ENCODE data around the gene OR52B4.

The OR52B4 gene

DNA sequence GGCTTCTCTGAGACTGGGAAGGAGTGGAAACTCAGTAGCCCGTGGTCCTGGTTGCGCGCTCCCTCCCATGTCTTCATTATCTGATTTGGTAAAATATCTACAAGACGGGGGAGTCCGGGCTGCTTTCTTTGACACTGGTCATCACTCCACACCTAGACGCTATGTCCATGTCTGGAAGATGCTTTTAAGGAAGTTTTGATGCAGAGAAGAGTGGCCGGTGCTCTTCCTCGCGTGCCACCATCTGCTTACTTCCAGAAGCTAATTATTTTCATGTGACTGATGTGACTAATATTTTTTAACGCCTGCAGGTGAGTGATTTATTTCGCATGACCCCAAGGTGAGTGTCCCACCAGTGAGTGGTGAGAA is 25.7 kb upstream of the OR52B4 start:
- Histone ChIP-seq H3K27me3 (ENCODE audit: insufficient read depth, low read length, poor library complexity, severe bottlenecking) (no peaks in the 10 kb centered on the region), H4K20me1 (ENCODE audit: insufficient read depth, low read length, poor library complexity, severe bottlenecking) (peaks cover 2% of the 10 kb centered on the region), H2AFZ (ENCODE audit: low read length) (peak overlapping the region; percentile 98), H3K9me3 (ENCODE audit: insufficient read depth, low read depth, low read length) (no peaks in the 10 kb centered on the region), H3K79me2 (ENCODE audit: insufficient read depth, low read length) (peaks cover 11% of the 10 kb centered on the region), H3K9ac (ENCODE audit: low read depth, low read length, poor library complexity, severe bottlenecking) (no peak overlapping the region), H3K4me1 (ENCODE audit: insufficient read depth, low read length, poor library complexity, severe bottlenecking) (peaks cover 12% of the 10 kb centered on the region), H3K9me2 (replicated peaks; ENCODE audit: low read depth, low read length) (no peaks in the 10 kb centered on the region), H3K4me2 (ENCODE audit: low read depth, low read length, poor library complexity, severe bottlenecking) (peak overlapping the region; percentile 84), H3K36me3 (ENCODE audit: insufficient read depth, low read length) (peaks cover 5% of the 10 kb centered on the region; the same call in 1 of the 2 replicates), H3F3A (ENCODE audit: low read depth) (no peaks in the 10 kb centered on the region), H3K4me3 (ENCODE audit: low read length, poor library complexity, severe bottlenecking) (peak overlapping the region; percentile 82)
- no peak for TF ChIP-seq EZH2phosphoT487 (IDR thresholded peaks at IDR 0.05; ENCODE audit: borderline replicate concordance)
- TF ChIP-seq, protein P1, sequence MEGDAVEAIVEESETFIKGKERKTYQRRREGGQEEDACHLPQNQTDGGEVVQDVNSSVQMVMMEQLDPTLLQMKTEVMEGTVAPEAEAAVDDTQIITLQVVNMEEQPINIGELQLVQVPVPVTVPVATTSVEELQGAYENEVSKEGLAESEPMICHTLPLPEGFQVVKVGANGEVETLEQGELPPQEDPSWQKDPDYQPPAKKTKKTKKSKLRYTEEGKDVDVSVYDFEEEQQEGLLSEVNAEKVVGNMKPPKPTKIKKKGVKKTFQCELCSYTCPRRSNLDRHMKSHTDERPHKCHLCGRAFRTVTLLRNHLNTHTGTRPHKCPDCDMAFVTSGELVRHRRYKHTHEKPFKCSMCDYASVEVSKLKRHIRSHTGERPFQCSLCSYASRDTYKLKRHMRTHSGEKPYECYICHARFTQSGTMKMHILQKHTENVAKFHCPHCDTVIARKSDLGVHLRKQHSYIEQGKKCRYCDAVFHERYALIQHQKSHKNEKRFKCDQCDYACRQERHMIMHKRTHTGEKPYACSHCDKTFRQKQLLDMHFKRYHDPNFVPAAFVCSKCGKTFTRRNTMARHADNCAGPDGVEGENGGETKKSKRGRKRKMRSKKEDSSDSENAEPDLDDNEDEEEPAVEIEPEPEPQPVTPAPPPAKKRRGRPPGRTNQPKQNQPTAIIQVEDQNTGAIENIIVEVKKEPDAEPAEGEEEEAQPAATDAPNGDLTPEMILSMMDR (conservative IDR thresholded peaks at IDR 0.05; ENCODE audit: low read length) = no peak

- Histone ChIP-seq H3K9me2 (replicated peaks; ENCODE audit: low read depth, low read length) (no peaks in the 10 kb centered on the region), H4K20me1 (ENCODE audit: insufficient read depth, low read length, poor library complexity, severe bottlenecking) (peaks cover 2% of the 10 kb centered on the region), H3K79me2 (ENCODE audit: insufficient read depth, low read length) (peaks cover 11% of the 10 kb centered on the region), H2AFZ (ENCODE audit: low read length) (peak within 1 kb of the TSS; percentile 98), H3F3A (ENCODE audit: low read depth) (no peaks in the 10 kb centered on the region), H3K27me3 (ENCODE audit: insufficient read depth, low read length, poor library complexity, severe bottlenecking) (no peaks in the 10 kb centered on the region), H3K36me3 (ENCODE audit: insufficient read depth, low read length) (peaks cover 5% of the 10 kb centered on the region; the same call in 1 of the 2 replicates), H3K4me2 (ENCODE audit: low read depth, low read length, poor library complexity, severe bottlenecking) (peak within 1 kb of the TSS; percentile 84), H3K9me3 (ENCODE audit: insufficient read depth, low read depth, low read length) (no peaks in the 10 kb centered on the region), H3K4me3 (ENCODE audit: low read length, poor library complexity, severe bottlenecking) (peak within 1 kb of the TSS; percentile 82), H3K4me1 (ENCODE audit: insufficient read depth, low read length, poor library complexity, severe bottlenecking) (peaks cover 12% of the 10 kb centered on the region), H3K9ac (ENCODE audit: low read depth, low read length, poor library complexity, severe bottlenecking) (peak within 1 kb of the TSS; percentile 80)
- TF ChIP-seq, protein P1 (conservative IDR thresholded peaks at IDR 0.05; ENCODE audit: low read length) = no peak
- TF ChIP-seq EZH2phosphoT487 (IDR thresholded peaks at IDR 0.05; ENCODE audit: borderline replicate concordance) = no peak
Measured at GRCh38 chr11:4393209-4393857, 25.1 kb upstream of the OR52B4 start, which contains the start of gene TRIM21. Gene TRIM21, minus strand, starts transcription at chr11:4393702. Its CDS starts 3,293 bp downstream, at chr11:4390409.

GRCh38 chr11:4388221-4388620 is 20.0 kb upstream of the OR52B4 start:
- Histone ChIP-seq H3F3A (ENCODE audit: low read depth) (no peaks in the 10 kb centered on the region), H3K9ac (ENCODE audit: low read depth, low read length, poor library complexity, severe bottlenecking) (no peak overlapping the region), H3K4me1 (ENCODE audit: insufficient read depth, low read length, poor library complexity, severe bottlenecking) (peaks cover 8% of the 10 kb centered on the region), H3K79me2 (ENCODE audit: insufficient read depth, low read length) (peaks cover 9% of the 10 kb centered on the region), H3K9me2 (replicated peaks; ENCODE audit: low read depth, low read length) (no peaks in the 10 kb centered on the region), H4K20me1 (ENCODE audit: insufficient read depth, low read length, poor library complexity, severe bottlenecking) (peaks cover 2% of the 10 kb centered on the region), H3K4me2 (ENCODE audit: low read depth, low read length, poor library complexity, severe bottlenecking) (no peak overlapping the region), H2AFZ (ENCODE audit: low read length) (no peak overlapping the region), H3K27me3 (ENCODE audit: insufficient read depth, low read length, poor library complexity, severe bottlenecking) (no peaks in the 10 kb centered on the region), H3K36me3 (ENCODE audit: insufficient read depth, low read length) (peaks cover 19% of the 10 kb centered on the region; the same call in 1 of the 2 replicates), H3K4me3 (ENCODE audit: low read length, poor library complexity, severe bottlenecking) (no peak overlapping the region), H3K9me3 (ENCODE audit: insufficient read depth, low read depth, low read length) (no peaks in the 10 kb centered on the region)
- TF ChIP-seq, protein P1 (conservative IDR thresholded peaks at IDR 0.05; ENCODE audit: low read length) = no peak
- TF ChIP-seq EZH2phosphoT487 (IDR thresholded peaks at IDR 0.05; ENCODE audit: borderline replicate concordance) = no peak

Data from Loucy (cell line).